ENCODE data around the gene MEG3.

Gene MEG3

GRCh38 chr14:100834794-100835547, 9.1 kb downstream of the MEG3 start:
- no peak for DNase-seq

GRCh38 chr14:100835548-100836310, 9.8 kb downstream of the MEG3 start:
- DNase-seq, result no peak

GRCh38 chr14:100836311-100836805, 10.4 kb downstream of the MEG3 start:
- DNase-seq, result no peak

- no peak for DNase-seq
Measured at GRCh38 chr14:100836941-100837804, 11.3 kb downstream of the MEG3 start.

GRCh38 chr14:100837805-100838350, 12.0 kb downstream of the MEG3 start:
- DNase-seq, result no peak

- DNase-seq, result no peak
Measured at GRCh38 chr14:100838493-100839314, 12.8 kb downstream of the MEG3 start.

GRCh38 chr14:100839315-100839585, 13.3 kb downstream of the MEG3 start:
- DNase-seq, result no peak

GRCh38 chr14:100839681-100840111, 13.8 kb downstream of the MEG3 start:
- DNase-seq, result no peak

- DNase-seq, result no peak
Measured at GRCh38 chr14:100840286-100841065, 14.6 kb downstream of the MEG3 start.

GRCh38 chr14:100841066-100841760, 15.3 kb downstream of the MEG3 start:
- no peak for DNase-seq

GRCh38 chr14:100841761-100842403, 16.0 kb downstream of the MEG3 start:
- DNase-seq, result no peak

- DNase-seq, result no peak
Measured at GRCh38 chr14:100842799-100843198, 16.9 kb downstream of the MEG3 start.

GRCh38 chr14:100844082-100844408, 18.1 kb downstream of the MEG3 start:
- no peak for DNase-seq

GRCh38 chr14:100844421-100844820, 18.5 kb downstream of the MEG3 start:
- DNase-seq, result no peak

GRCh38 chr14:100844846-100845245, 18.9 kb downstream of the MEG3 start:
- no peak for DNase-seq

GRCh38 chr14:100845341-100845740, 19.4 kb downstream of the MEG3 start:
- DNase-seq, result no peak

GRCh38 chr14:100846309-100846859, 20.5 kb downstream of the MEG3 start:
- DNase-seq, result no peak

GRCh38 chr14:100849115-100849781, 23.3 kb downstream of the MEG3 start:
- DNase-seq, result no peak

- DNase-seq, result peak; percentile 88
Measured at GRCh38 chr14:100850841-100851585, 25.1 kb downstream of the MEG3 start.

Measured in stimulated activated CD4-positive, alpha-beta T cell treated with anti-CD3 and anti-CD28 coated beads, Interleukin-15, amount 100 ng/mL, for 24 hours (primary cell).